ENCODE measurements around the gene COL4A2.

Gene COL4A2

GRCh38 chr13:110456550-110456949 is 149.5 kb downstream of the COL4A2 start:
- H3K79me2 ChIP-seq (ENCODE audit: low read length), result no peaks in the 10 kb centered on the region
- no peak overlapping the region for H3K9ac ChIP-seq (ENCODE audit: low read length)

GRCh38 chr13:110457361-110457760 is 150.3 kb downstream of the COL4A2 start:
- peaks cover 10% of the 10 kb centered on the region for H3K4me1 ChIP-seq (ENCODE audit: low read length)
- H3F3A ChIP-seq (ENCODE audit: insufficient read depth, low read length), result no peaks in the 10 kb centered on the region
- H3K4me2 ChIP-seq (ENCODE audit: low read depth, low read length), result no peak overlapping the region
- H4K20me1 ChIP-seq (ENCODE audit: insufficient read depth, low read length), result no peaks in the 10 kb centered on the region
- H3K9me3 ChIP-seq (replicated peaks; ENCODE audit: insufficient read depth, low read length), result no peaks in the 10 kb centered on the region
- DNase-seq, result no peak
- no peak overlapping the region for H2AFZ ChIP-seq (ENCODE audit: low read length)
- no peaks in the 10 kb centered on the region for H3K79me2 ChIP-seq (ENCODE audit: low read length)
- no peak overlapping the region for H3K4me3 ChIP-seq (ENCODE audit: low read length)
- H3K9ac ChIP-seq (ENCODE audit: low read length), result no peak overlapping the region
- H3K27ac ChIP-seq (ENCODE audit: low read length), result no peak overlapping the region
- TF ChIP-seq EZH2phosphoT487 (IDR thresholded peaks at IDR 0.05; ENCODE audit: low read length) (no peak), EZH2 (optimal IDR thresholded peaks at IDR 0.05; ENCODE audit: low read depth, low read length) (no peak), CTCF (IDR thresholded peaks at IDR 0.05; ENCODE audit: low read length) (no peak)
- H3K36me3 ChIP-seq (replicated peaks; ENCODE audit: insufficient read depth, low read length), result no peaks in the 10 kb centered on the region
- no peaks in the 10 kb centered on the region for H3K27me3 ChIP-seq (replicated peaks; ENCODE audit: insufficient read depth, low read length)
- no peaks in the 10 kb centered on the region for H3K9me2 ChIP-seq (replicated peaks; ENCODE audit: insufficient read depth, low read length)

More at GRCh38 chr13:110456550-110456949, 149.5 kb downstream of the COL4A2 start:
- Histone ChIP-seq H3K9me2 (replicated peaks; ENCODE audit: insufficient read depth, low read length) (no peaks in the 10 kb centered on the region), H3K9me3 (replicated peaks; ENCODE audit: insufficient read depth, low read length) (no peaks in the 10 kb centered on the region), H3K4me3 (ENCODE audit: low read length) (no peak overlapping the region), H3K4me1 (ENCODE audit: low read length) (peaks cover 10% of the 10 kb centered on the region), H3K4me2 (ENCODE audit: low read depth, low read length) (0 out of 2 replicates have a peak overlapping the region, but pooled peaks have one; percentile 88), H3K27ac (ENCODE audit: low read length) (no peak overlapping the region), H3K27me3 (replicated peaks; ENCODE audit: insufficient read depth, low read length) (no peaks in the 10 kb centered on the region), H4K20me1 (ENCODE audit: insufficient read depth, low read length) (no peaks in the 10 kb centered on the region), H3F3A (ENCODE audit: insufficient read depth, low read length) (no peaks in the 10 kb centered on the region), H3K36me3 (replicated peaks; ENCODE audit: insufficient read depth, low read length) (no peaks in the 10 kb centered on the region), H2AFZ (ENCODE audit: low read length) (peak overlapping the region; percentile 65; the same call in 1 of the 2 replicates)
- TF ChIP-seq EZH2phosphoT487 (IDR thresholded peaks at IDR 0.05; ENCODE audit: low read length) (no peak), CTCF (IDR thresholded peaks at IDR 0.05; ENCODE audit: low read length) (no peak), EZH2 (optimal IDR thresholded peaks at IDR 0.05; ENCODE audit: low read depth, low read length) (no peak)
- DNase-seq, result no peak

- H3K36me3 ChIP-seq (replicated peaks; ENCODE audit: insufficient read depth, low read length), result no peaks in the 10 kb centered on the region
- H3K4me1 ChIP-seq (ENCODE audit: low read length), result peaks cover 10% of the 10 kb centered on the region
- no peak overlapping the region for H3K9ac ChIP-seq (ENCODE audit: low read length)
- no peak overlapping the region for H2AFZ ChIP-seq (ENCODE audit: low read length)
- H3K79me2 ChIP-seq (ENCODE audit: low read length), result no peaks in the 10 kb centered on the region
- H3F3A ChIP-seq (ENCODE audit: insufficient read depth, low read length), result no peaks in the 10 kb centered on the region
- no peak for TF ChIP-seq EZH2 (optimal IDR thresholded peaks at IDR 0.05; ENCODE audit: low read depth, low read length)
- TF ChIP-seq EZH2phosphoT487 (IDR thresholded peaks at IDR 0.05; ENCODE audit: low read length), result no peak
- TF ChIP-seq CTCF (IDR thresholded peaks at IDR 0.05; ENCODE audit: low read length), result no peak
- no peak overlapping the region for H3K27ac ChIP-seq (ENCODE audit: low read length)
- H4K20me1 ChIP-seq (ENCODE audit: insufficient read depth, low read length), result no peaks in the 10 kb centered on the region
- no peaks in the 10 kb centered on the region for H3K9me3 ChIP-seq (replicated peaks; ENCODE audit: insufficient read depth, low read length)
- DNase-seq, result no peak
- H3K27me3 ChIP-seq (replicated peaks; ENCODE audit: insufficient read depth, low read length), result no peaks in the 10 kb centered on the region
- H3K4me3 ChIP-seq (ENCODE audit: low read length), result no peak overlapping the region
- H3K4me2 ChIP-seq (ENCODE audit: low read depth, low read length), result no peak overlapping the region
- H3K9me2 ChIP-seq (replicated peaks; ENCODE audit: insufficient read depth, low read length), result no peaks in the 10 kb centered on the region
Measured at GRCh38 chr13:110458017-110458416, 150.9 kb downstream of the COL4A2 start.

All from MM.1S (cell line).